Loucy (cell line): Measurements from ENCODE around the gene LINGO3.

Experiments used
- EZH2phosphoT487 ChIP-seq: fragments of 200-600 bp; IDR thresholded peaks from 2 replicates; pipeline ENCODE4 v1.6.1; 2018; ENCODE audit warnings: antibody characterized with exemption, mild to moderate bottlenecking, moderate library complexity, borderline replicate concordance
- TF ChIP-seq, protein P1 (sequence below): fragments of 200-600 bp; sonication (generic); conservative IDR thresholded peaks from 2 replicates; pipeline ENCODE4 v1.5.1; 2014; ENCODE audit warnings: mild to moderate bottlenecking, antibody characterized with exemption, low read length

- TF ChIP-seq, protein P1, sequence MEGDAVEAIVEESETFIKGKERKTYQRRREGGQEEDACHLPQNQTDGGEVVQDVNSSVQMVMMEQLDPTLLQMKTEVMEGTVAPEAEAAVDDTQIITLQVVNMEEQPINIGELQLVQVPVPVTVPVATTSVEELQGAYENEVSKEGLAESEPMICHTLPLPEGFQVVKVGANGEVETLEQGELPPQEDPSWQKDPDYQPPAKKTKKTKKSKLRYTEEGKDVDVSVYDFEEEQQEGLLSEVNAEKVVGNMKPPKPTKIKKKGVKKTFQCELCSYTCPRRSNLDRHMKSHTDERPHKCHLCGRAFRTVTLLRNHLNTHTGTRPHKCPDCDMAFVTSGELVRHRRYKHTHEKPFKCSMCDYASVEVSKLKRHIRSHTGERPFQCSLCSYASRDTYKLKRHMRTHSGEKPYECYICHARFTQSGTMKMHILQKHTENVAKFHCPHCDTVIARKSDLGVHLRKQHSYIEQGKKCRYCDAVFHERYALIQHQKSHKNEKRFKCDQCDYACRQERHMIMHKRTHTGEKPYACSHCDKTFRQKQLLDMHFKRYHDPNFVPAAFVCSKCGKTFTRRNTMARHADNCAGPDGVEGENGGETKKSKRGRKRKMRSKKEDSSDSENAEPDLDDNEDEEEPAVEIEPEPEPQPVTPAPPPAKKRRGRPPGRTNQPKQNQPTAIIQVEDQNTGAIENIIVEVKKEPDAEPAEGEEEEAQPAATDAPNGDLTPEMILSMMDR: peak; percentile 91
- no peak for TF ChIP-seq EZH2phosphoT487
Observed at GRCh38 chr19:2273356-2274184, 34.4 kb downstream of the LINGO3 start.
